Measurements from ENCODE around the gene PVALEF.

DNA sequence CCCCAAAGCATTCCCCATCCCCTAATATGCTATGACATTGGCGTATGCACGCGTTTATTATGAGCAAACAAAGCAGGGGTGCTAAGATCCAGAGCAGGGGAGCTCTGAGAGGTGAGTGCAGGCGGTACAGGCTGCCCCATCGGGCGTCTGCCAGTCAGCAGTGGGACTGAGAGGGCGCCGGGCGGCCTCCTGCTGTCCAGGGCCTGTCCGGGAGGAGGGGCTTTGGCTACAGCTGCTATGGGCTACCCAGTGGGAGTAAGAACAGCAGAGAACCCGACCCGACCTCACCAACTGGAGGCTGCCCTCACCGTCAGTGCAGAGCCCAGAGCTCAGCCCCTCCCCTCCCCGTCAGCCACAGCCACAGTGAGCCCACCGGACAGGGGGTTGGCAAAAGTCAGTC, 19.2 kb downstream of the PVALEF start:
- TF ChIP-seq YY1 (IDR thresholded peaks at IDR 0.05; ENCODE audit: insufficient read depth, insufficient read length) (no peak), ZNF274 (IDR thresholded peaks at IDR 0.05; ENCODE audit: low read depth, low read length) (no peak), SUZ12 (IDR thresholded peaks at IDR 0.05; ENCODE audit: extremely low read depth, insufficient read depth, insufficient read length) (no peak)

Measured in NT2/D1 (cell line).